ENCODE data around the gene ANKS1A.

ANKS1A gene

GRCh38 chr6:35056952-35057351 is 167.9 kb downstream of the ANKS1A start (continued):
- TF ChIP-seq ZNF530 (tag by site-specific recombination; IDR thresholded peaks at IDR 0.05; ENCODE audit: low read depth), result no peak

GRCh38 chr6:35057449-35058357 is 168.6 kb downstream of the ANKS1A start:
- no peaks in the 10 kb centered on the region for H3K4me1 ChIP-seq (ENCODE audit: control insufficient read depth, insufficient read depth, low read length)
- peaks cover 0 to 47% of the 10 kb centered on the region in 2 experiments; a peak in 1 of 3 replicates for H3K36me3 ChIP-seq (ENCODE audit: control insufficient read depth in 2 of 2, insufficient read depth in 1 of 2, low read length in 2 of 2)
- ChIA-PET POLR2A (no interaction called here), CTCF (interaction anchor here (1.0 to 1.7 kb wide), 2 partner anchors 71 to 82 kb away, joined by 3 to 5 read pairs; no protein-coding TSS in a partner anchor)
- H3K27ac ChIP-seq (ENCODE audit: extremely low read depth, low read depth, low read length), result no peak overlapping the region
- no peak overlapping the region for H3K4me3 ChIP-seq (ENCODE audit: low read depth, low read length)
- no peak for TF ChIP-seq ZNF239 (tag by site-specific recombination; IDR thresholded peaks at IDR 0.05)
- TF ChIP-seq ZNF48 (tag by site-specific recombination; IDR thresholded peaks at IDR 0.05), result no peak
- TF ChIP-seq PRDM10 (tag by site-specific recombination; IDR thresholded peaks at IDR 0.05), result no peak
- no peak for TF ChIP-seq ZNF433 (tag by site-specific recombination; IDR thresholded peaks at IDR 0.05; ENCODE audit: low read depth)
- no peak for TF ChIP-seq RBAK (tag by site-specific recombination; IDR thresholded peaks at IDR 0.05)
- no peak for TF ChIP-seq ZNF549 (tag by site-specific recombination; IDR thresholded peaks at IDR 0.05)
- TF ChIP-seq ZNF600 (tag by site-specific recombination; IDR thresholded peaks at IDR 0.05), result no peak
- TF ChIP-seq ZNF146 (tag by site-specific recombination; IDR thresholded peaks at IDR 0.05), result no peak
- no peak for TF ChIP-seq GLIS1 (tag by site-specific recombination; IDR thresholded peaks at IDR 0.05)
- no peaks in the 10 kb centered on the region for H3K9me3 ChIP-seq (ENCODE audit: control insufficient read depth, insufficient read depth, low read depth, low read length)

DNA sequence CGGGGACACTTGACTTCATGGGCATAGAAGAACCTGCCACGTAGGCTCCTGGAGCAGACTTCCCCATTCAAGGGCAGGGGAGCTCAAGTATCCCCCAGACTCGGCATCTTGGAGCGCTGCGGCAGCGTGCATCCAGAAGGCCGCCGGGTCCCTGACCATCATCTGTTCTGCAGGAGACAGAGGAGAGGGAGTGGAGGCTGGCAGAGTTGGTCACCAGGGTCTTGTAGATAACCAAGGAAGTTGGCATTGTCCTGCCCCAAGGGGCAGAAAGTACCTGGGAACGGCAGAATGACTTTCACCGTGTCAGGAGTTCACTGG is 169.3 kb downstream of the ANKS1A start:
- no peaks in the 10 kb centered on the region for H3K4me1 ChIP-seq (ENCODE audit: control insufficient read depth, insufficient read depth, low read length)
- no peak overlapping the region for H3K4me3 ChIP-seq (ENCODE audit: low read depth, low read length)
- no peak overlapping the region for H3K27ac ChIP-seq (ENCODE audit: extremely low read depth, low read depth, low read length)
- ChIA-PET POLR2A (no interaction called here), CTCF (interaction anchor here (1.0 to 1.7 kb wide), 2 partner anchors 71 to 81 kb away, joined by 3 to 5 read pairs; no protein-coding TSS in a partner anchor)
- H3K9me3 ChIP-seq (ENCODE audit: control insufficient read depth, insufficient read depth, low read depth, low read length), result no peaks in the 10 kb centered on the region
- peaks cover 0 to 47% of the 10 kb centered on the region in 2 experiments; a peak in 1 of 3 replicates for H3K36me3 ChIP-seq (ENCODE audit: control insufficient read depth in 2 of 2, insufficient read depth in 1 of 2, low read length in 2 of 2)
- TF ChIP-seq CTCF (tag by site-specific recombination; IDR thresholded peaks at IDR 0.05), result no peak
- TF ChIP-seq ZNF777 (tag by site-specific recombination; IDR thresholded peaks at IDR 0.05; ENCODE audit: borderline replicate concordance), result no peak
- TF ChIP-seq ZNF585B (tag by site-specific recombination; IDR thresholded peaks at IDR 0.05), result no peak
- TF ChIP-seq ZNF571 (tag by site-specific recombination; IDR thresholded peaks at IDR 0.05), result no peak
- TF ChIP-seq ZBTB11 (tag by site-specific recombination; conservative IDR thresholded peaks at IDR 0.05; ENCODE audit: low read depth), result no peak
- TF ChIP-seq PATZ1 (tag by site-specific recombination; IDR thresholded peaks at IDR 0.05), result no peak
- TF ChIP-seq ZFP3 (tag by site-specific recombination; IDR thresholded peaks at IDR 0.05; ENCODE audit: low read depth), result no peak
- TF ChIP-seq ZNF664 (tag by site-specific recombination; IDR thresholded peaks at IDR 0.05), result no peak
- TF ChIP-seq, protein P1, sequence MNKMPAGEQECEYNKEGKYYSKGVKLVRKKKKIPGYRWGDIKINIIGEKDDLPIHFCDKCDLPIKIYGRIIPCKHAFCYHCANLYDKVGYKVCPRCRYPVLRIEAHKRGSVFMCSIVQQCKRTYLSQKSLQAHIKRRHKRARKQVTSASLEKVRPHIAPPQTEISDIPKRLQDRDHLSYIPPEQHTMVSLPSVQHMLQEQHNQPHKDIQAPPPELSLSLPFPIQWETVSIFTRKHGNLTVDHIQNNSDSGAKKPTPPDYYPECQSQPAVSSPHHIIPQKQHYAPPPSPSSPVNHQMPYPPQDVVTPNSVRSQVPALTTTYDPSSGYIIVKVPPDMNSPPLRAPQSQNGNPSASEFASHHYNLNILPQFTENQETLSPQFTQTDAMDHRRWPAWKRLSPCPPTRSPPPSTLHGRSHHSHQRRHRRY (tag by site-specific recombination; IDR thresholded peaks at IDR 0.05), result no peak
- no peak for TF ChIP-seq MYNN (tag by site-specific recombination; IDR thresholded peaks at IDR 0.05; ENCODE audit: borderline replicate concordance)

All from HEK293 (cell line).